NCI-H446 (cell line): ENCODE data around the gene ADAM29.
"Not testable (repeated sequence)": the region's sequence is repeated elsewhere in the genome, so short reads cannot be mapped to it uniquely, and the experiment has no call there.

Experiments used
- DNase-seq, 2 experiments: peaks; one replicate each; lab custom pipeline; 2025; lab: John Stamatoyannopoulos, UW

Gene ADAM29

GRCh38 chr4:174948826-174949225 is 30.7 kb downstream of the ADAM29 start:
- no peak for DNase-seq

- no peak for DNase-seq
Measured at GRCh38 chr4:174972911-174973310, 54.8 kb downstream of the ADAM29 start.

GRCh38 chr4:174973336-174973735 is 55.2 kb downstream of the ADAM29 start:
- DNase-seq, result no peak

GRCh38 chr4:174983128-174983750 is 65.1 kb downstream of the ADAM29 start:
- DNase-seq, result no peak

- not testable (repeated sequence) for DNase-seq
Measured at GRCh38 chr4:174983870-174984269, 65.7 kb downstream of the ADAM29 start.

GRCh38 chr4:174989791-174990190 is 71.6 kb downstream of the ADAM29 start:
- no peak for DNase-seq

GRCh38 chr4:174993916-174994315 is 75.8 kb downstream of the ADAM29 start:
- no peak for DNase-seq

- DNase-seq, result no peak
Measured at GRCh38 chr4:174996079-174996478, 77.9 kb downstream of the ADAM29 start.

- DNase-seq, result no peak
Measured at GRCh38 chr4:174999407-174999806, 81.2 kb downstream of the ADAM29 start.

- DNase-seq, result no peak
Measured at GRCh38 chr4:175017751-175018150, 99.6 kb downstream of the ADAM29 start.

- DNase-seq, result not testable (repeated sequence)
Measured at GRCh38 chr4:175019447-175019846, 101.3 kb downstream of the ADAM29 start.
